PFSK-1 (cell line): ENCODE data around the gene DCAKD.

Experiments
- POLR2AphosphoS5 ChIP-seq: IDR thresholded peaks from 2 replicates; pipeline ENCODE4 v1.6.1; 2012; ENCODE audit warnings: low read depth, mild to moderate bottlenecking, control low read depth, low read length, moderate library complexity
- SIN3A ChIP-seq: IDR thresholded peaks from 2 replicates; pipeline ENCODE4 v1.6.1; 2012; ENCODE audit warnings: mild to moderate bottlenecking, low read length, moderate library complexity, borderline replicate concordance; ENCODE audit not compliant: insufficient read depth

DNA sequence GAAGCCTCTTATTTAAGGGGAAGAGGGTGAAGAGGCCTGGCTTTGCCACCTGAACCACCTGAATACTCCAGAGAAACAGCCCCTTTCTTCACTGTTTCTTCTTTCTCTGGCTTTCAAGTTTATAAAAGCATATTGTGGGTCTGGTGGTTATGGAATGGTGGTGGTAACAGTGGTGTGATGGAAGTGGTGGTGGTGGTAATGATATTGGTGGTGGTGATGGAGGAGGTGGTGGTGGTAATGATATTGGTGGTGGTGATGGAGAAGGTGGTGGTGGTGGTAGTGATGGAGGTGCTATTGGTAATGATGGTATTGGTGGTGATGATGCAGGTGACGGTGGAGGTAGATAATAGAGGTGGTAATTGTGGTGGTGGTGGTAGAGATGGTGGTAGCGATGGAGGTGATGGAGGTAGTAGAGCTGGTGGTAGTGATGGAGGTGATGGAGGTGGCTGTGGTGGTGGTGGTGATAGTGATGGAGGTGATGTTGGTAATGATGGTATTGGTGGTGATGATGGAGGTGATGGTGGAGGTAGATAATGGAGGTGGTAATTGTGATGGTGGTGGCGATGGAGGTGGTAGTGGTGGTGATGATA is 69.2 kb downstream of the DCAKD start:
- no peak for TF ChIP-seq POLR2AphosphoS5
- TF ChIP-seq SIN3A: no peak
